DND-41 (cell line): ENCODE measurements around the gene DRAP1.
A peak's percentile ranks its signal among the peaks of the same experiment; 100 is the strongest.

ENCODE experiments used
- ATAC-seq: fragments of 200-7000 bp; cut with Tn5 transposase; 3 replicates; pipeline ENCODE4 v1.9.1; 2021; ENCODE audit warnings: low read depth; ENCODE audit not compliant: insufficient read depth
- DNase-seq: peaks from one replicate; pipeline ENCODE4 v3.0.0-alpha.2; 2020
- H2AFZ ChIP-seq: 2 replicates; pipeline ENCODE4 v1.6.0; 2012; ENCODE audit warnings: low read depth, low read length
- H3K27ac ChIP-seq: 2 replicates; pipeline ENCODE4 v1.5.1; 2012; ENCODE audit warnings: low read length, inconsistent platforms
- H3K27me3 ChIP-seq: fragments of 200-600 bp; sonication (generic); 2 replicates; pipeline ENCODE4 v1.6.0; 2012; ENCODE audit warnings: low read length, mild to moderate bottlenecking, inconsistent platforms; ENCODE audit not compliant: insufficient read depth, poor library complexity
- H3K36me3 ChIP-seq: 2 replicates; pipeline ENCODE4 v1.5.1; 2012; ENCODE audit warnings: low read length, inconsistent platforms; ENCODE audit not compliant: insufficient read depth
- H3K4me1 ChIP-seq: 2 replicates; pipeline ENCODE4 v1.5.1; 2012; ENCODE audit warnings: mild to moderate bottlenecking, low read length; ENCODE audit not compliant: insufficient read depth
- H3K4me2 ChIP-seq: 2 replicates; pipeline ENCODE4 v1.6.0; 2012; ENCODE audit warnings: mild to moderate bottlenecking, moderate library complexity, low read length, inconsistent platforms; ENCODE audit not compliant: insufficient read depth
- H3K4me3 ChIP-seq, 2 experiments: fragments of 200-600 bp in 1 of 2; shearing (Covaris generic) in 1 of 2; 2 replicates each; pipeline ENCODE4 v1.5.1; 2012 to 2016; ENCODE audit warnings: inconsistent platforms in 2 of 2, low read length in 2 of 2, mild to moderate bottlenecking in 2 of 2, low read depth in 1 of 2, moderate library complexity in 1 of 2
- H3K79me2 ChIP-seq: 2 replicates; pipeline ENCODE4 v1.6.0; 2012; ENCODE audit warnings: low read length, inconsistent platforms; ENCODE audit not compliant: insufficient read depth
- H3K9ac ChIP-seq: 2 replicates; pipeline ENCODE4 v1.6.0; 2012; ENCODE audit warnings: low read depth, mild to moderate bottlenecking, inconsistent platforms, low read length, moderate library complexity
- H3K9me3 ChIP-seq: 2 replicates; pipeline ENCODE4 v1.5.1; 2012; ENCODE audit warnings: low read length, moderate library complexity, mild to moderate bottlenecking, inconsistent platforms; ENCODE audit not compliant: insufficient read depth, severe bottlenecking
- H4K20me1 ChIP-seq: 2 replicates; pipeline ENCODE4 v1.6.0; 2012; ENCODE audit warnings: low read length; ENCODE audit not compliant: insufficient read depth
- EZH2 ChIP-seq: IDR thresholded peaks from 3 replicates; pipeline ENCODE4 v1.6.1; 2012; ENCODE audit warnings: borderline replicate concordance, low read depth, mild to moderate bottlenecking, moderate library complexity, low read length, inconsistent platforms; ENCODE audit not compliant: severe bottlenecking
- TF ChIP-seq, protein P1 (sequence below): IDR thresholded peaks from 2 replicates; pipeline ENCODE4 v1.5.1; 2012; ENCODE audit warnings: borderline replicate concordance, low read length, moderate library complexity, mild to moderate bottlenecking; ENCODE audit not compliant: poor library complexity, severe bottlenecking; ENCODE audit errors: extremely low read depth

The DRAP1 gene

GRCh38 chr11:65915821-65916251 lies 3.4 kb upstream of the DRAP1 start:
- Histone ChIP-seq H3K79me2 (peaks cover 35% of the 10 kb centered on the region), H3K4me2 (no peak overlapping the region), H3K4me3 (no peak overlapping the region)

GRCh38 chr11:65916391-65916790 lies 2.8 kb upstream of the DRAP1 start:
- Histone ChIP-seq H3K4me3 (no peak overlapping the region), H3K9me3 (no peaks in the 10 kb centered on the region), H3K36me3 (peaks cover 29% of the 10 kb centered on the region), H4K20me1 (peaks cover 15% of the 10 kb centered on the region), H3K27ac (no peak overlapping the region), H3K9ac (peak overlapping the region; percentile 99; the same call in 1 of the 2 replicates), H3K4me2 (peak overlapping the region; percentile 98; the same call in 1 of the 2 replicates), H2AFZ (no peak overlapping the region), H3K27me3 (no peaks in the 10 kb centered on the region), H3K79me2 (peaks cover 36% of the 10 kb centered on the region), H3K4me1 (peaks cover 33% of the 10 kb centered on the region)
- no peak for ATAC-seq
- no peak for TF ChIP-seq EZH2
- TF ChIP-seq, protein P1, sequence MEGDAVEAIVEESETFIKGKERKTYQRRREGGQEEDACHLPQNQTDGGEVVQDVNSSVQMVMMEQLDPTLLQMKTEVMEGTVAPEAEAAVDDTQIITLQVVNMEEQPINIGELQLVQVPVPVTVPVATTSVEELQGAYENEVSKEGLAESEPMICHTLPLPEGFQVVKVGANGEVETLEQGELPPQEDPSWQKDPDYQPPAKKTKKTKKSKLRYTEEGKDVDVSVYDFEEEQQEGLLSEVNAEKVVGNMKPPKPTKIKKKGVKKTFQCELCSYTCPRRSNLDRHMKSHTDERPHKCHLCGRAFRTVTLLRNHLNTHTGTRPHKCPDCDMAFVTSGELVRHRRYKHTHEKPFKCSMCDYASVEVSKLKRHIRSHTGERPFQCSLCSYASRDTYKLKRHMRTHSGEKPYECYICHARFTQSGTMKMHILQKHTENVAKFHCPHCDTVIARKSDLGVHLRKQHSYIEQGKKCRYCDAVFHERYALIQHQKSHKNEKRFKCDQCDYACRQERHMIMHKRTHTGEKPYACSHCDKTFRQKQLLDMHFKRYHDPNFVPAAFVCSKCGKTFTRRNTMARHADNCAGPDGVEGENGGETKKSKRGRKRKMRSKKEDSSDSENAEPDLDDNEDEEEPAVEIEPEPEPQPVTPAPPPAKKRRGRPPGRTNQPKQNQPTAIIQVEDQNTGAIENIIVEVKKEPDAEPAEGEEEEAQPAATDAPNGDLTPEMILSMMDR, result no peak
- no peak for DNase-seq

More at GRCh38 chr11:65915821-65916251, 3.4 kb upstream of the DRAP1 start:
- Histone ChIP-seq H3K36me3 (peaks cover 24% of the 10 kb centered on the region), H3K9ac (no peak overlapping the region), H4K20me1 (peaks cover 15% of the 10 kb centered on the region), H3K4me1 (peaks cover 29% of the 10 kb centered on the region), H2AFZ (no peak overlapping the region), H3K27me3 (no peaks in the 10 kb centered on the region), H3K9me3 (no peaks in the 10 kb centered on the region), H3K27ac (no peak overlapping the region)
- ATAC-seq (no peak), DNase-seq (no peak)
- TF ChIP-seq, protein P1, result no peak
- no peak for TF ChIP-seq EZH2

DNA sequence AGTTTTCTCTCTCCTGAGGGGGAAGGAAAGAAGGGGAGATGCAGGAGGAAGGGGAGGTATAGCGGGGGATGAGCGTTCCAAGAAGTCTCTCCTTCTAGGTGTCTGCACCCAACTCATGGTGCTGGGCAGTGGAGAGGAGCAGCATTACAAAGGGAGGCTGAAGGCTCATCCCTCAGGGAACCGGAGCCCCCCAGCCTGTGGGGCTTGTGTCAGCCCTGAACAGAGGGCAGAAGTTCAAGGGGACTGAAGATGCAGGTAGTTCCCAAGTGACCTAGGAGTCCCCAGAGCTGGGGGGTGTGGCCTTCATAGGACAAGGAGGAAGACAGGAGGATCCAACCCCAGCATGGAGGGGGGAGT lies 2.2 kb upstream of the DRAP1 start:
- ATAC-seq (no peak), DNase-seq (no peak)
- Histone ChIP-seq H2AFZ (no peak overlapping the region), H3K4me3 (peak overlapping the region in 1 of 2 experiments; percentile 99; a peak in 2 of 4 replicates), H3K79me2 (peaks cover 36% of the 10 kb centered on the region), H4K20me1 (peaks cover 15% of the 10 kb centered on the region), H3K4me1 (peaks cover 33% of the 10 kb centered on the region), H3K9ac (peak overlapping the region; percentile 99; the same call in 1 of the 2 replicates), H3K36me3 (peaks cover 35% of the 10 kb centered on the region), H3K4me2 (peak overlapping the region; percentile 98), H3K27ac (no peak overlapping the region; the same call in 1 of the 2 replicates), H3K27me3 (no peaks in the 10 kb centered on the region), H3K9me3 (no peaks in the 10 kb centered on the region)
- TF ChIP-seq, protein P1, result no peak
- TF ChIP-seq EZH2, result no peak
